Embryonic facial prominence (tissue), 1 donor: Measurements from ENCODE around the gene KCND3.

Experiments
- DNase-seq: peaks from one replicate; pipeline ENCODE4 v3.0.0-alpha.2; 2016; ENCODE audit errors: extremely low spot score

KCND3 gene

DNA sequence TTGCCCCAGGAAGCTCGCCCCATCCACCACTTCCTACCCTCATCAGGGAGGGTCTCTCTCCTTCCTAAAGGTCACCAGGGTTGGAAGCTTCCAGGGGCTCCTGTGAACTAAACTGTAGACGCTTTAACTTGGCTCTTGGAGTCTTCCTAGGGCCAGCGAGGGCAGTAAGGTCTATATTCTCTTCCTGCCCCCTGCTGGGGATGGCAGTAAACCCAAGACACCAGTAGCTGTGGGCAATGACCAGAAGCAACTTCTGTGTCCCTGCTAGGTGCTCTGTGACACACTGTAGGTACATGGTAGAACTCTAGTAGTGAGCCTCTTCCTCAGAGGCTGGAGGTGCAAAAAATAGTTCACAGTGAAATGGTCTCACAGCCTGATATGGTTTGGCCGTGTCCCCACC is 30.0 kb downstream of the KCND3 start:
- no peak for DNase-seq

GRCh38 chr1:111958851-111959250 is 30.6 kb downstream of the KCND3 start:
- DNase-seq, result no peak

DNA sequence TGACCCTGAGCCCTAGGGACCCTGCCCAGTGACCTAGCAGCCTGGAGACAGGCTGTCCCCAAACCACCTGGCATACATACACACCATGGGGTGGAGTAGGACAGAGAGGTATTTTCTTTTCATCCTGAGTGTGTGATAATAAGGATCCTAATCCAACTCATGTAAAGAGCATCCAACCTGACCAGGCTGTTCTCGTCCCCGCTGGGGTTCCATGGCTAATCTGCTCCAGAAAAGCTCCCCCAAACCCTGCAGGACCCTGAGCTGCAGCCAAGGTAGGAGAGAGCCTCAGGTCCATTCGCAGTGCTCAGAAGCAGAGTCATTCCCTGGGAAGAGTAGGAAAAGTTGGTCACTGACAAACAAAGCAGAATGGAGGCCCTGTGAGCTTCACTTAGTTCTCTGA is 31.4 kb downstream of the KCND3 start:
- no peak for DNase-seq

DNA sequence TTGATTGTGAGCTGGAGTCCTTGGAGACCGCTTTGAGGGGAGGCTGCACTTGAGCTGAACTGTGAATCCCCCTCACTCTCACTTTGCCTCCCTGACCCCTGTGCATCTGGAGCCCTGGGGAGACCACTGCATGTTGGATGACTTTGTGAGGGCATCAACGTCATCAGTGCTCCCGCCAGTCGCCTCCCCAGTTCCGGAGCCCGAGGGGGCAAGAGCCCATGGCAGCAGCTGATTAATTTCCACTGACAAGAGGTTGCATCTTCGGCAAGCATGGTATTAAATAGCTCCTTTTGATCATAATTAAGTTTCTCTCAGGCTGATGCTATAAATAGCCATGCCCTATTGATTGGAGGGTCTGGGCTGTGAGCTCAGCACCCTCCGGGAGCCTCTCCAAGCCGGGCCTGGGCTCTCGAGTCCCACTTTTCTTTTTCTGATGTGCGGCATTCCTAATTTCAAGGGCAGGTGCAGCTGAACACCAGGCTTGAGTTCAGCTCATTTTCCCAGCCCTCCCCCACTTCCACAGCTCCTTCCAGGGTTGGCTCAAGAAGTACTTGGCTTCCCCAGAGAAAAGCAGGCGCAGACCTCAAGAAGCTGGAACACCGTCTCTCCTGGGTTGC is 33.2 kb downstream of the KCND3 start:
- no peak for DNase-seq

GRCh38 chr1:111955755-111956154 is 33.7 kb downstream of the KCND3 start:
- DNase-seq, result no peak

- DNase-seq, result no peak
Observed at GRCh38 chr1:111953797-111954196, 35.7 kb downstream of the KCND3 start.

DNA sequence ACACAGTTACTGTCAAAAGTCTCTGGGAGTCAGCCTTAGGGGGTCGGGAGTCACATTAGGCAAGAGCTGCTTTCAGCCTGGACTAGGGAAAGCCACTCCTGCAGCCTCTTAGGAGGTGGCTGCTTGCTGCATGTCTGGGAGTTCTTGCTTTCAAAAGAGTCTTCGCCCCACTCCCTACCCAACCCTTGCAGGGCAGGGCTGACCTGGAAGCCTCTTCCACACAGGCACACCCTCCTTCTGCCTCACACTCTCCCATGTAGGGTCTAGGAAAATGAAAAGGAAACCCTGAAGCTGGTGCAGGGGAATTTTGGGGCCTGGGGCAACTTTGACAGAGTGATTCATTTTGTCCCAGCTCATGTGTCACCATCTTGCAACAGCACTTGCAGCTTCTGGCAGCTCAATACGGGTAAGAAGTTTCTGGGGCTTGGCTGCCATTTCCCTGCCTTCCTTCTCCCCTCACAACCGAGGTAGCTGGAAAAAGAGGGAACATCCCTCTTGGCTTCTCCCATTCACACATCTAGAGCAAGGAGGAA is 37.3 kb downstream of the KCND3 start:
- no peak for DNase-seq

DNA sequence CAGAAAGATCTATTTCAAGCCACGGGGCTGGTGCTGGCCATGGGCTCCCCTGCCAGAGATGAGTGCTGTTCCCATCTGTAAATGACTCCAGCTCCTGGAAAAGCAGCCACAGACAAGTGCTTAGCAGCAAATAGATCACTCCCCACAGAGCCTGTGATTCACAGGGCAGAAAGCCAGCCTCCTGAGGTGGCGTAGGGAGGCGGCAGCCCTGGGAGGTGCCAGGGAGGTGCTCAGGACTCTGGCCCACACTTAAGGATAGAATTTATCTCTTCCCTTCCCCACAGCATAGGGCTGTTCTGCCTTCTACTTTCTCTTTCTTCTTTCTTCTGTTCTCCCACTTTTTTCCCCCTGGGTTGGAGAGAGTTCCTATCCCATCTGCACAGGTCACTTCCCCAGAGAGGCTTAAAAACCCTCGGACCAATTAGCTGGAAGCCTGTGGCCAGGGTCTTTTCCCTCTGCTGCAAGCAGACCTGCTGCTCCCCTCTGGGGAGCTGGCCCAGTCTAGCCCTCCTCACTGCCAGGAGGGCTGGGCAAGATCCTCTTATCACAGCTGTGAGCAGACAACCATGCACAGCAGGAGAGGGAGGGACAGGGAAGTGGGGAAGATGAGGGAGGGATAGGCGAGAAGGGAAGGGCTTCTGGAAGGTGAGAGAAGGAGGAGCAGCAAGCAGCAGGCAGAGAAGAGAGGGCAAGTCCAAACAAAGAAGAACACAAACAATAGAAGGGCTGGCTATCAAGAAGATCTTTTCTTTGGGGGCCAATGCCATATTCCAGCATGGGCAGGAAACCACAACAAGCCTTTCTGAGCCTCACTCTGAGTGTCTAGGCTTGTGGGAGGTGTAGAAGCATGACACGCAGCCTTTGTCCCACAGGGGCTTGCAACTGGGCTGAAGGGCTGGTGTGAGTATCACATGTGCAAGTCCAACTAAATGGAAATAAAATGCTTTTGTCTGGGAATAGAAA is 41.0 kb downstream of the KCND3 start:
- DNase-seq, result no peak

- no peak for DNase-seq
Observed at GRCh38 chr1:111943846-111944749, 45.4 kb downstream of the KCND3 start.

DNA sequence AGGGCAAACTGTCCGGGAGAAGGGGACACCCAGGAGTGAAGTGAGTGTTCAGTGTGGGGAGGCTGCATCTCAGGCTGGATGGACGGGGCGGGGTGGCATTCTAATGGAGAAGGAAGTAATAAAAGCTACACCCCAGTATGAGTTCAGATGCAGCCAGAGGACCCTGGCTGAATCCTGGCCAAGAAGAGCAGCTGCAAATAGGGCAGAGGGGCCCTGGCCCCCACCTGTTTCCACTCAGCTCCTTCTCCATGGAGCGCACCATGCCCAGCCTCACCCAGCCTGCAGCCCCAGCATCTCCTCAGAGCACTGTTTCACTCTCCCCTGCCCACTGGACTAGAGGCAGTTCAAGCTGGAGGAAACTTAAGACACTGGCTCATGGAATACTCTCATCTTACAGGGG is 46.4 kb downstream of the KCND3 start:
- no peak for DNase-seq

- no peak for DNase-seq
Observed at GRCh38 chr1:111938536-111938935, 50.9 kb downstream of the KCND3 start.

DNA sequence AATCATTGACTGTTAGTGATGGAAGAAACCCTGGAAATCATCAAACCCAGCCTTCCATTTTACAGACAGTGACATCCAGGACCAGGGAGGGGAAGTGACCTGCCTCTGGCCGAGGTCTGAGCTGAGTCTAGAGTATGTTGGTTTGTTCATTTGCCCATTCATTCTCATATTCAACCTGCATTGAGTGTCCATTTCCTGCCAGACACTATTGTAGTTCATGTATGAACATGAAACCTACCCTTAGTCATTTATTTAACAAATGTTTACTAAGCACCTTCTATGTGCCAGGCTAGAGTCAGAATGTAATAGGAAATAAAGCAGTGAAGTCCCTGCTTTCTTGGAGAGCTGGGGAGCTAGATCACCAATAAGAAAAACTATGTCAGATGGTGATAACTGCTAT is 51.3 kb downstream of the KCND3 start:
- DNase-seq, result no peak

DNA sequence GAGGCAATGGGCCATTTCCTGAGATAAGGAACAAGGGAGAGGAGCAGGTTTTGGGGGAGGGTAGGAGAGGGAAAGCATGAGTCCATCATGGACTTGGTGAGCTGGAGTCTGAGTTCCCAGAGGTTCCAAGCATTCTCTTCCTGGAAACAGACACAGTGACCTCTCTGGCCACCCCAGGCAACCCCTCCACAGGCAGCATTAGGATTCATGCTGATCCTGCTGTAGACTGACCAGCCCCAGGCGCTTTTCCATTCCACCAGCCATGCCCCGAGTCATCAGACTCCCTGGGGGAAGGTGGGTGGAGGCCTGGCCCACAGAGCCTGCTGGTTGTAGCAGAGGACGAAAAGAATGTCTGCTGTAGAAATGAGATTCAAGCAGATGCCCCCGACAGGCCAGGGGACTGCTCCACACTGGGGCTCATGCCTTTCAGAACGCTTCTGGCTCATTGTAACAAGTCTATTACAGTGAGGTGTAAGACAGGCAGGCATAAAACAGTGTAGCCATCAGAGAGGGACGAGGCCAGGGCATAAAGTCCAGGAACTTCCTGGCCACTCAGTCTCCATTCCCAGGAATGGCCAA is 52.2 kb downstream of the KCND3 start:
- no peak for DNase-seq

GRCh38 chr1:111934106-111934852 is 55.2 kb downstream of the KCND3 start:
- DNase-seq, result no peak

- DNase-seq, result no peak
Observed at GRCh38 chr1:111930356-111930755, 59.1 kb downstream of the KCND3 start.

- DNase-seq, result no peak
Observed at GRCh38 chr1:111928531-111928930, 60.9 kb downstream of the KCND3 start.

DNA sequence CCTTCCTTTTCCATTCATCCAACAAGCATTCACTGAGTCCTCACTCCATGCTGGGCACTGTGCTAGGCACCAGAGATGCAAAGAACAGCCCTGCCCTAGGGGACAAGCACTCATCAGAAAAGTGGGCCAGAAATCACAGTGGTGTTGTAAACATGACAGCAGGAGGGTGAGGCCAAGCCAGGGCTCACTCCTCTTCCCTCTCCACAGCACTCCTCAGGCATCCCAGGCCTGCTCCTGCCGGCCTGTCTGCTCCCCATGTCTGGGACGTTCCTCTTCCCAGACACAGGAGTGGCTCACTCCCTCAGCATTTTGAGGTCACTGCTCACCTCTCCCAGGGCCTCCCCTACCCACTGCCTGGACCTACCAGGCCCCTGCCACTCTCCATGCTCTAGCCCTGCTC is 61.8 kb downstream of the KCND3 start:
- DNase-seq, result no peak

DNA sequence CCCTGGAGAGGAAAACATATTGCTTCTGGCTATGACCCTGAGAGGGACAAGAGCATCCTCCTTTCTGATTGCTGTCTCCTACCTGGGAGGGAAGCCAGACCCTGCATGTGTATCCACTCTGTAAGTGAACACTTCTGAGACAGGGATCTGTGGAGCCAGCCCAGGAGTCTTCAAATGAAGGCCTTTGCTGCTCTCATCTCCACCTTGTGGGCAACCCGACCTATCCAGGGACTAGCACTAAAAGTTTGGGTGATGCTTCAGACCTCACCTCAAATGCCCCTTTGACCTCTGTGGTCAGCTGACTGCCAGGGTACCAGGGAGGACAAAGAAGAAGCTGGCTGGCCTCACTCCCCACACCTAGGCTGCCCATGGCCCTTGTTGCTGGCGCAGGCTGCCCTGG is 64.7 kb downstream of the KCND3 start:
- DNase-seq, result no peak

GRCh38 chr1:111923766-111924165 is 65.7 kb downstream of the KCND3 start:
- no peak for DNase-seq

DNA sequence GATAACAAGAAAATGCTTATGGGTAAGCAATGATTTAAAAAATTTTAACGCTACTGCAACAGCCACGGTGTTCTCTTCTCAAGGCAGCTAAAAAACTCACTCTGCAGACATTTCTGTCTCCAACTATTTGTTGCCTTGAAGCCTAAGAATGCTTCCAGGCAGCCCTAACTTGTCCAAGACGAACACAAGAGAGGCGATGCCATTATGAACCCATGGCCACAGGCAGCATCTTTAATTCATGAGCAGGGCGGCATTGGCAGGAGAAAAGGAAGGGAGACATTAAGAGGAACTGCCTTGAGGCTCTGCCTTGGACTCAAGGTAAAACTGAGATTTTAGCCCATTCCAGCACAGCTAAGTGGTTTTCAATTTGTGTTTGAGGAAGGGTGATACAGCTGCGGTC is 67.5 kb downstream of the KCND3 start:
- no peak for DNase-seq
